ENCODE measurements around the gene SYCP3. TPM values are rescaled to one million over a fixed set of nuclear protein-coding genes. Genes with fewer than 3 reads are reported as not detected.
"Not testable (repeated sequence)": the region's sequence is repeated elsewhere in the genome, so short reads cannot be mapped to it uniquely, and the experiment has no call there.

SYCP3 gene
- total RNA-seq, 2 experiments from 2014 or later: 0.16 TPM; not detected in 1

DNA sequence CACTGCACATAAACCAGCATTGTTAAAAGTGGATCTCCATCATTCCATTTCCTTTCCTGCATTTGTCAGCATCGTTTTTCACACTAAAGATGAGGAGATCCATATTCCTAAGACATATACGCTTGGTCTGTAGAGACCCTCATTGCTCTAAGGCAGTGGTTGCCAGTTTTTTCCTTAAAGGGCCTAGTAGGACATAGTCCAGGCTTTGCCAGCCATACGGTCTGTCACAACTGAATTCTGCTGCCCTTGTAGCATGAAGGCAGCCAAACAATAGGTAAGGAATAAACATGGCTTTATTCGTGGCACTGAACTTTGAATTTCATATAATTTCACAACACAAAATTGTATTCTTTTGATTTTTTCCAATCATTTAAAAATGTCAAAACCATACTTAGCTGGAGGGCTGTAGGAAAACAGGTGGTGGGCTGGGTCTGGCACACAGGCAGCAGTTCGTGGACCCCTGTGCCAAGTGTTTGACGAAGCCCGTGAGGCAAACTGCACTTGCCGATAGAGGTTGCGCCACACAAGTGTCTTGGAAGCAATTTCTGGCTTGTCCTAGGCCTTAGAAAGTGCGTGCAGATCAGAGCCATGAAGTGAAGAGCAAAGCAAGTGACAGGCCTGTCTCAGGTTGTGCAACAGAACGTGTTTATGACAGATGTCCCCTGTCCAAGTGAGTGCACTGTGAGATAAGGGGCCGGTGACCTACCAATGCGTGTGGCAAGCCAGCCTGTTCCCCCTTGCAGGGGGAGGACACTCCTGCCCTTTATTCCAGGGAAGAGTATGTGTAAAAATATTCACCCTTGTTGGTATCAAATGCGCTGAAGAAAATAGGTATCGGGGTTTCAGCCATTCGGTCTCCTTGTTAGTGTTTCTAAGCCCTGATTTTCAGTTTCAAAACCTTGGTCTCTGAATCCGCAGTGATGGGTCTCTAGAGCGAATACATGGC, 42.7 kb downstream of the SYCP3 start:
- H3K27ac Mint-ChIP-seq: peak overlapping the region; percentile 43
- peaks cover 29% of the 10 kb centered on the region for H3K4me1 Mint-ChIP-seq
- ATAC-seq (no peak), DNase-seq (peak; percentile 14)
- no peaks in the 10 kb centered on the region for H3K9me3 Mint-ChIP-seq (ENCODE audit: low read depth)
- ChIA-PET CTCF (no interaction called here), POLR2A (no interaction called here)
- H3K27me3 Mint-ChIP-seq: no peaks in the 10 kb centered on the region
- peak overlapping the region; percentile 81 for H3K4me3 Mint-ChIP-seq
- intact Hi-C loops (cut with DNase I, micrococcal nuclease): loop anchor here in 1 of 2 experiments (1.0 to 5.0 kb wide), 3 partner anchors 135 to 289 kb away; partner anchors contain the start of genes ARL1 and DRAM1
- H3K36me3 Mint-ChIP-seq (ENCODE audit: low read depth): no peaks in the 10 kb centered on the region

DNA sequence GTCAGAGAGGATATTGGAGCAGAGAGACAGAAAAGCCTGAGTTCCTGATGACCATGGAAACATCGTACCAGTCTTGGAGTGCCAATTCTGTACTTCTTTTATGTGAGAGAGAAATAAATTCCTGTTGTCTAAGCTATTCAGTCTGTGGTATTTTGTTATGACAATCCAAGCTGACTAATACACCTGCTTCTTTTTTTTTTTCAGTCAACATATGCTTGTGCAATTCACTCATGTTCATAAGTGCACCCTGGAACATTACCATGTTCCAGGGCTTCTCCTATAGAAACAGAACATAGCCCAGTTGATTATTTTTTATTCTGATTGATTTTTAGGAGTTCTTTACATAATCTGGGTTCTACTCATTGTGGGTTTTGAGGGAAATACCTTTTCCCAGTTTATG, 43.6 kb downstream of the SYCP3 start:
- ChIA-PET CTCF (no interaction called here), POLR2A (no interaction called here)
- H3K27ac Mint-ChIP-seq: no peak overlapping the region
- intact Hi-C loops (cut with DNase I, micrococcal nuclease): loop anchor here in 1 of 2 experiments (5.0 kb wide), 1 partner anchor 182 kb away; the partner anchor contains the start of gene DRAM1
- H3K4me1 Mint-ChIP-seq: peaks cover 29% of the 10 kb centered on the region
- no peak for DNase-seq
- no peaks in the 10 kb centered on the region for H3K27me3 Mint-ChIP-seq
- no peak for ATAC-seq
- no peak overlapping the region for H3K4me3 Mint-ChIP-seq
- H3K9me3 Mint-ChIP-seq (ENCODE audit: low read depth): no peaks in the 10 kb centered on the region
- H3K36me3 Mint-ChIP-seq (ENCODE audit: low read depth): no peaks in the 10 kb centered on the region

- Mint-ChIP-seq H3K27me3 (no peaks in the 10 kb centered on the region), H3K4me1 (peaks cover 28% of the 10 kb centered on the region), H3K27ac (no peak overlapping the region), H3K9me3 (ENCODE audit: low read depth) (no peaks in the 10 kb centered on the region), H3K36me3 (ENCODE audit: low read depth) (no peaks in the 10 kb centered on the region), H3K4me3 (no peak overlapping the region)
- intact Hi-C loops (cut with DNase I, micrococcal nuclease): loop anchor here in 1 of 2 experiments (5.0 kb wide), 1 partner anchor 182 kb away; the partner anchor contains the start of gene DRAM1
- ChIA-PET CTCF (interaction anchor here (0.8 to 1.4 kb wide), 2 partner anchors 11 to 145 kb away, joined by 3 read pairs; no protein-coding TSS in a partner anchor), POLR2A (no interaction called here)
- DNase-seq (no peak), ATAC-seq (no peak)
These were observed 44.3 kb downstream of the SYCP3 start for GRCh38 chr12:101694986-101695385.

GRCh38 chr12:101694297-101694848, 44.9 kb downstream of the SYCP3 start:
- no peak overlapping the region for H3K27ac Mint-ChIP-seq
- no peak overlapping the region for H3K4me3 Mint-ChIP-seq
- CTCF ChIA-PET: interaction anchor here (0.6 to 1.4 kb wide), 3 partner anchors 10 to 146 kb away, joined by 3 read pairs; no protein-coding TSS in a partner anchor

GRCh38 chr12:101691503-101692096, 47.7 kb downstream of the SYCP3 start:
- DNase-seq (no peak), ATAC-seq (no peak)
- H3K36me3 Mint-ChIP-seq (ENCODE audit: low read depth): no peaks in the 10 kb centered on the region
- CTCF ChIA-PET: no interaction called here
- H3K9me3 Mint-ChIP-seq (ENCODE audit: low read depth): no peaks in the 10 kb centered on the region
- POLR2A ChIA-PET: no interaction called here
- intact Hi-C loops (cut with DNase I, micrococcal nuclease): no loop called here
- peaks cover 2% of the 10 kb centered on the region for H3K27me3 Mint-ChIP-seq
- no peak overlapping the region for H3K4me3 Mint-ChIP-seq
- no peak overlapping the region for H3K27ac Mint-ChIP-seq
- peaks cover 13% of the 10 kb centered on the region for H3K4me1 Mint-ChIP-seq

More at GRCh38 chr12:101694297-101694848, 44.9 kb downstream of the SYCP3 start:
- DNase-seq: no peak
- POLR2A ChIA-PET: no interaction called here
- Mint-ChIP-seq H3K27me3 (peaks cover under 1% of the 10 kb centered on the region), H3K9me3 (ENCODE audit: low read depth) (no peaks in the 10 kb centered on the region), H3K4me1 (peaks cover 24% of the 10 kb centered on the region), H3K36me3 (ENCODE audit: low read depth) (no peaks in the 10 kb centered on the region)
- intact Hi-C loops (cut with DNase I, micrococcal nuclease): no loop called here
- ATAC-seq: no peak

DNA sequence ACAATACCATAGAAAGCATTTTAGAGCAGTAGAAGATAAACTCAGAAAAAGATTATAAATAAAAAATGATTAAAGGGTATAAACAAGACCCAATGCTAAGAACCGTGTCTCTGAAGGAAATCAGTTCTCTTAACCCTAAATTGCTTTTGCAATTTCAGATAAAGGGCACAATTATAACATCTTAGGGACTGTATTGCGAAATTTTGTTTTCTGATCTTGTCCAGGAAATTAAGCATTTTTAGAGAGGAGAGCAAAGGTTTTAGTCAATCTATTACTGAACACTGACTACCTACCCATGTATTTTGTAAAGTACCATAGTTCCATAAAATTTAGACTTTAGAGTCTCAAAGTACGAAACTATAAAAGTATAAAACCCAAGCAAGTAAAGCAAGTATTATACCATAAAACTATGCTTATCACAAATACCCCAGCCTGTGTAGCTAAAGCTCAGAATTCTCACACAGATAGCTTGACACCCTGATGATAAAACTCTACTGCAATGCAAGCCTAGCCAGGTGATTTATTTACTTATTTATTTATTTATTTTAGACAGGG, 48.6 kb downstream of the SYCP3 start:
- DNase-seq (no peak), ATAC-seq (no peak)
- no peak overlapping the region for H3K27ac Mint-ChIP-seq
- no peaks in the 10 kb centered on the region for H3K36me3 Mint-ChIP-seq (ENCODE audit: low read depth)
- ChIA-PET POLR2A (no interaction called here), CTCF (no interaction called here)
- H3K4me3 Mint-ChIP-seq: no peak overlapping the region
- no peaks in the 10 kb centered on the region for H3K9me3 Mint-ChIP-seq (ENCODE audit: low read depth)
- peaks cover 2% of the 10 kb centered on the region for H3K27me3 Mint-ChIP-seq
- intact Hi-C loops (cut with DNase I, micrococcal nuclease): no loop called here
- peaks cover 3% of the 10 kb centered on the region for H3K4me1 Mint-ChIP-seq

- ChIA-PET POLR2A (no interaction called here), CTCF (interaction anchor here (0.7 kb wide), 1 partner anchor 66 kb away, joined by 4 read pairs; no protein-coding TSS in a partner anchor)
- H3K27ac Mint-ChIP-seq: no peak overlapping the region
- H3K27me3 Mint-ChIP-seq: peaks cover 5% of the 10 kb centered on the region
- no peaks in the 10 kb centered on the region for H3K9me3 Mint-ChIP-seq (ENCODE audit: low read depth)
- no peaks in the 10 kb centered on the region for H3K4me1 Mint-ChIP-seq
- DNase-seq (no peak), ATAC-seq (no peak)
- no peaks in the 10 kb centered on the region for H3K36me3 Mint-ChIP-seq (ENCODE audit: low read depth)
- H3K4me3 Mint-ChIP-seq: no peak overlapping the region
- intact Hi-C loops (cut with DNase I, micrococcal nuclease): no loop called here
These were observed 53.1 kb downstream of the SYCP3 start for GRCh38 chr12:101686176-101686575.

DNA sequence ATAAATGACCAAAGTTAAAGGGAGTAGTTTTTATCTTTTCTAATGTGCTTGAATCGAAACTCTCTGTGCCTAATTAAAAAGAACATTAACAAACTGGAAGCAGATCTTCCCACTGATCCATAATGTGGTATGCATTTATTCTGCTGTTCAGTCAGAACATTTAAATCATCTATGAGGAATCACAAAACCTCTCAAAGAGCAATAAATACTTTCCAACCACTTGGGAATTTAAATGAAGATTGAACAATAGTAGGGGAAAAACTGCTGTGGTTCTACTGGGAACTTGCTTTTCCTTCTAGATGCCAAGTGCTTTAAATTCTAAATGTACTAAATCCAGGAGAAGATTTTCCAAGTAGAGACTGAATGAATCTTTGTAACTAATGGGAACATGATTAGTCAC, 54.2 kb downstream of the SYCP3 start:
- Mint-ChIP-seq H3K36me3 (ENCODE audit: low read depth) (no peaks in the 10 kb centered on the region), H3K27ac (no peak overlapping the region), H3K4me1 (no peaks in the 10 kb centered on the region), H3K27me3 (peaks cover 5% of the 10 kb centered on the region), H3K4me3 (no peak overlapping the region), H3K9me3 (ENCODE audit: low read depth) (no peaks in the 10 kb centered on the region)
- CTCF ChIA-PET: interaction anchor here (0.6 kb wide), 1 partner anchor 14 kb away, joined by 4 read pairs; no protein-coding TSS in a partner anchor
- POLR2A ChIA-PET: no interaction called here
- DNase-seq: no peak
- no peak for ATAC-seq
- intact Hi-C loops (cut with DNase I, micrococcal nuclease): no loop called here

GRCh38 chr12:101681627-101682026, 57.6 kb downstream of the SYCP3 start:
- intact Hi-C loops (cut with DNase I, micrococcal nuclease): not testable (repeated sequence)
- CTCF ChIA-PET: interaction anchor here (0.6 to 1.3 kb wide), 2 partner anchors 23 to 27 kb away, joined by 4 to 6 read pairs; no protein-coding TSS in a partner anchor

GRCh38 chr12:101680647-101681046, 58.6 kb downstream of the SYCP3 start:
- DNase-seq (no peak), ATAC-seq (no peak)
- Mint-ChIP-seq H3K27me3 (peaks cover 3% of the 10 kb centered on the region), H3K36me3 (ENCODE audit: low read depth) (no peaks in the 10 kb centered on the region), H3K4me3 (no peak overlapping the region), H3K4me1 (no peaks in the 10 kb centered on the region), H3K27ac (no peak overlapping the region), H3K9me3 (ENCODE audit: low read depth) (no peaks in the 10 kb centered on the region)
- ChIA-PET POLR2A (no interaction called here), CTCF (no interaction called here)
- intact Hi-C loops (cut with DNase I, micrococcal nuclease): no loop called here

More at GRCh38 chr12:101681627-101682026, 57.6 kb downstream of the SYCP3 start:
- POLR2A ChIA-PET; ATAC-seq; H3K27ac Mint-ChIP-seq; DNase-seq; H3K4me1 Mint-ChIP-seq; H3K36me3 Mint-ChIP-seq (ENCODE audit: low read depth); H3K4me3 Mint-ChIP-seq; H3K9me3 Mint-ChIP-seq (ENCODE audit: low read depth); H3K27me3 Mint-ChIP-seq: not testable (repeated sequence)

DNA sequence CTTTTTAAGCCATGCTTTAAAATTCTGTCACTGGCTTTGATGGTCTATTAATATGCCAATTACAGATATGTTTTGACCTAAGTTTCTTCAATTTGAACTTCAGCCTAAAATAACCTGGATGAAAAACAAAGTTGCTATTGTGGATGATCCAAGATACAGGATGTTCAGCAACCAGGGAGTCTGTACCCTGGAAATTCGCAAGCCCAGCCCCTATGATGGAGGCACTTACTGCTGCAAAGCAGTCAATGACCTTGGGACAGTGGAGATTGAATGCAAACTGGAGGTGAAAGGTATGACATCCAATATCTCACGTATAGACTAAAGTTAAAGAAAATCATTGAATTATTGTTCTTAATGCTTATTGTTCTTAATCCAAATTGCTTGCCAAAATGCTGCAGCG, 59.0 kb downstream of the SYCP3 start:
- peaks cover 3% of the 10 kb centered on the region for H3K27me3 Mint-ChIP-seq
- H3K27ac Mint-ChIP-seq: no peak overlapping the region
- H3K4me3 Mint-ChIP-seq: no peak overlapping the region
- ChIA-PET POLR2A (no interaction called here), CTCF (no interaction called here)
- no peaks in the 10 kb centered on the region for H3K9me3 Mint-ChIP-seq (ENCODE audit: low read depth)
- no peaks in the 10 kb centered on the region for H3K36me3 Mint-ChIP-seq (ENCODE audit: low read depth)
- intact Hi-C loops (cut with DNase I, micrococcal nuclease): no loop called here
- ATAC-seq: no peak
- no peak for DNase-seq
- H3K4me1 Mint-ChIP-seq: no peaks in the 10 kb centered on the region

Data from activated CD4-positive, alpha-beta T cell treated with anti-CD3 and anti-CD28 coated beads for 36 hours (primary cell).